ENCODE measurements around the gene LRP5. TPM values are rescaled to one million over a fixed set of nuclear protein-coding genes. Genes with fewer than 3 reads are reported as not detected.

The LRP5 gene
- total RNA-seq, 1 donor from 2014 or later: 36.7 TPM

DNA sequence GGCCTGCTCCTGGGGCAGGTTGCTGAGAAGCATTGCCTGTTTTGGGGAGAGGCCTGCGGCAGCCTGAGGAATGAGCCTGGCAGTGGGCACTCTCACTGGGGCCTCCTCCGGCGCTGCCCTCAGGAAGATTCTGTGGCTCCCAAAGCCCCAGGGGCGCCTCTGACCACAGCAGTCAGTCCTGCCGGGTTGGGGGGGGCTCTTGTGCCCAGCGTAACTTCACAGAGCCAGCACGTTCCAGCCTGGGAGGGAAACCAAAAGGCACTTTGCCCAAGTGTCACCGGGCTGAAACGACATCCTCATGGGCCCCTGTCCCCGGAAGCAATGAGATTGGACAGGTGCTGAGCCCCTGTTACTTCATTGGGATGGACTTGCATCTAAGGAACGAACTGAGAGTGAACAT is 4.3 kb upstream of the LRP5 start:
- DNase-seq (ENCODE audit: low read depth, low spot score): no peak

DNA sequence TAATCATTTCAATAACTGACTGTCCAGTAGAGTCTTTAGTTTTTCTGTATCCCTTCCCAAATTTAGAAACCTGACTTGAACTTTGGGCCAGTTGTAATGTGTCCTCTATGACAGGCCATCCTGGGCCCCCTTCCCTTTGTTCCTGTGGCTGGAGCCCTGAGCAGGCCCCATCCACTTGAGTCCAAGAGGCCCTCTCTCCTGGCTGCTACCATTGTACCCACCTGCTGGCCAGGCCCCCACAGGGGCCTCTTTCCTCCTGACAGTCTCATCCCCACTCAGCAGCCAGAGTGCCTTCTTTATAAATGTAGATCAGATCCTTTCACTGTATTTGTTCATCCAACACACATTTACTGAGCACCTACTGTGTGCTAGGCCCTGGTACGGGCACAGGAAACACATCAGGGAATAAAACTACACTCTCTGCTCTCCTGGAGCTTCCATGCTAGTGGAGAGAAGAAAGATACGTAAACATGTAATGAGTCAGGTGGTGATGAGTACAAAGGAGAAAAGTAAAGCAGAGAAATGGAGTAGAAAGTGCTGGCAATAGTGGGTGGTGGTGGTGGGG is 2.7 kb upstream of the LRP5 start:
- DNase-seq (ENCODE audit: low read depth, low spot score): no peak

DNA sequence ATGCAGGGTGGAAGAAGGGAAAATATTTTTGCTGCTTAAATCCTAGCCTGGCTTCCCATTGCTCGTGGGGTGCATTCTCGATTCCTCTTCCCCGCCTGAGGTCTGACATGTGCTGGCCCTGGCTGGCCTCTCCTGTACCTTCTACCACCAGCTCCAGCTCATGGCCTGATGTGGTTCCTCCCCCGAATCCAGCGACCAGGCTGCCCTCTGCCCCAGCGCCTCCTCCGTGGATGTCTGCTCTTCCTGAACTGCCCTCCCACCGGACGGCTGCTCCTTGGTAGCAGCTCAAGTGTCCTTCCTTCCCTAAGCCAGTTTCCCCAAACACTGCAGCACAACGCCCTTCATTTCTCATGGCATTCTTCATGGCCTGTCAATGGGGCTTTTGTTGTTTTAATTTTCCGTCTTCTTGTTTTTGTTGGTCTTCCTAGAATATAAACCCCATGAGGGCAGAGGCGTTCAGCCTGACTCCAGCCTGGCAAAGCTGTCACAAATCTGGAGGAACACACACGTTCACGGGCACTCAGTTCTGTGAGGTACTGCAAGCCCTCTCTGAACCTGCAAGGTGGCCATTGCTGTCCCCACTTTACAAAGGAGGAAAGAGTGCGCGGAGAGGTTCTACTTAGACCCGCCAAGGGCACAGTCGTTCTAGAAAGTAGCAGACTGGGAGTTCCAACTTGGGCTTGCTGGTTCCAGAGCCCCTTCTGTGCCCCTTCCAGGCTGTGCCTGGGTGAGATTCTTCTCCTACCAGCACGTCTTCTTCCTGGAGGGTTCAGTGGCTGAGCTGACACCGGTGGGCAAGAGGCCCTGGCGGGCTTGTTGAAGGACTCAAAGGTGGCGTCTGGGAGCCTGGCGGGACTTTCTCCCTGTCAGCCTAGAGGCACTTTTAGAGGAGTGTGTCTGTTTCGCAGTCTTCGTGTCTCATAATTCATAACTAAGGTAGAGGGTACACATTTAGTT is 953 bp upstream of the LRP5 start:
- DNase-seq (ENCODE audit: low read depth, low spot score): no peak

DNA sequence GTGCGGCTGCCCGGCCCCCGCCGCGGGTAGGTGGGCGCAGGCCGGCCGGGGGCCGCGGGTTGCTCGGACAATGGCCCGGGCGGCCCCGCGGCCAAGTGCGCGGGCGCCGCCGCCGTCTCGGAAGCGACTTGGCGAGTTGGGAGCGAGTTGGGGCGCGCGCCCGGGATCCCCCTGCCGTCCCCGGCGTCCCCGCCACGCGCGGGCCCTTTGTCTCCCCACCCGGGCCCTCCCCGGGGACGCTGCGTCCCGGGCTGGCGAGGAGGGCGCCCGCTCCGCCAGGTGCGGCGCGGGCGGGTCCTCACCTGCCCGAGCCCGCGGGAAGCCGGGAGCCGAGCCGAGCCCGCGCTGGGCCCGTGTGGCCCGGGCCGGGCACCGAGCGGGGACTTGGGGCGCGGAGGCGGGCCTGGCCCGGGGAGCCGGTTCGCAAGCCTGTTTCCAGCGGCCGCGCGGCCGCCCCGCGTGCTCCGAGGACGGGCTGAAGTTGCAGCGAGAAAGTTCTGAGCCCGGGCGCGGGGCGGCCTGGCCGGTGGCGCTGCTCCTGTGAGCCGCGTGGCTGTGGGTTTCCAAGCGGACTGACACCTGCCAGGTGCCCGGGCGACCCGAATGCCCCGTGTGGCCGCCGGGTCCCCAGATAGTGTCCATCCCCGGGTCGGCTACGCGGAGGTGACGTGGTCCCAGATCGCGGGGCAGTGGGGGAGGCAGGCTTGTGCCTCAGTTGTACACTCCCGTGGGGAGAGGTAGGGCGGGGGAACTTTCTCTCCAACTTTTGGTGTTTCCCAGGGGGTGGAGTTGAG is 586 bp downstream of the LRP5 start:
- no peak for DNase-seq (ENCODE audit: low read depth, low spot score)

DNA sequence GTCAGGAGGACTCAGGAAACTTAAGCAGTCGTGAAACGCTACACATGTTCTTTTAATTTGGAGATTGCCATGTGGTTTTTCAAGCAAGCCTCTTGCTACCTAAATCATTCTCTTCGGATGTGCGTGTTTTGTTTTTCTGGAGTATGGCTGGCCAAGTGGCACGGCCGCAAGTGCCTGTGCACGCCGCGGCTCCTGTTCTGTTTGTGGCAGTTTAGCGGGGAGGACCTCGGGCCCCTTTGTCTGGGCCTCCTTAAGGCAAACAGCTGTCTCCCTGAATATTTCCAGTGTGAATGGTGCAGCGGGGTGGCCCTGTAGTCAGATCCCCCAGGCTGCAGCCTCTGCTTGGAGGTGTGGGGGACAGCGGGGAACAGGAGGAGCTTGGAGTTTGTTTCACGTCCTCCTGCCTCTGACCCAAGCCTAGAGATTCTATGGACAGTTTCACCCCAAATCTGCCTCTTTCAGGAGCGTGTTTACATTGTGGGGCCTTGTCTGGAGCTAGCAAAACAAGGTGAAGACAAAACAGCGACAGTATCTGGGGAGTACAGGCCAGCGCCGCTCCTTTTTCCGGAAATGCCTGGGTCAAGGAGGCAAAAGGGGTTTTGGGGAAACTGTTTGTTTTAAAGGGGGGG is 1.3 kb downstream of the LRP5 start:
- no peak for DNase-seq (ENCODE audit: low read depth, low spot score)

DNA sequence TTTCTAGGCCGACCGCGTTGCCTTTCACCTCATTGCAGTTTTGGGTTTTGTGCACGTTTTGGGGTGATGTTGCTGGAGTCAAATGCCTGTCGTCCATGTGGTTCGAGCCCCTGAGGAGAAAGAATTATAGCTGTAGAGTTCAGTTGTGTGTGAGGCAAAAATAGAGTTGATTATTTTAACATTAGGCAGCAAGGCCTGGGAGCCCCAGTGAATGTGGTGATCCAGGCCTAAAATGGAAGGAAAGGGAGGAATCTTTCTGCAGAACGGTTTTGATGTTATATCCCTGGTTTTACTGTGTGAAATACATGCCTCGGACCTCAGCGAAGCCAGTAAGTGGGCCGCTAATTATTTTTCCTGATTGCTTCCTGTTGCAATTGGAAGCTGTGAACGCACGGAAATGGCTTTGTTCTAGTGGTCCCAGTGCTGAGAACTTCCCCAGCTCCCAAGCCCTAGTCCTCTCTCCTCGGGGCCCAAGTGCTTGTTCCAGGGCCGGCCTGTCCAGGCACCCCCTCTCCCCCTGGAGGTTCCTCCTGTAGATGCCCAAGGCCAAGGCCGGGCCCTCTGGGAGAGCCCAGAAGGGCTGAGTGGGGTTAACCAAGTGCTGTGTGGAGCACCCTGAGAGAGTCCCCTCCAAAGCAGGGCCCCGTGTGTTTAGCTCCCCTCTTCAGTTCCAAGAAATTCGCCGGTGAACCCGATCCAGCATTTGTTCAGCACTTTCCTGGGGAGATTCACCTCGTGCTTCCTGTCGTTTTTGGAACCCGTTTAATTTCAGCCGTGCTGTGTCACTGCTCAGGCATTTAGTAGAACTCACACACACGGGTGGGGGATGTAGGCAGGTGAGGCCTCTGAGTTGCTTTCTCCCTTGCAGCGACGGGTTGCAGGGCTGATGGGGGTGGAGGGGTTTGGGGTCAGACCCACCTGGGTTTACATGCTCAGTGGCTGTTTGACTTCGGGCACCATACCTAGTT is 2.1 kb downstream of the LRP5 start:
- DNase-seq (ENCODE audit: low read depth, low spot score): no peak

DNA sequence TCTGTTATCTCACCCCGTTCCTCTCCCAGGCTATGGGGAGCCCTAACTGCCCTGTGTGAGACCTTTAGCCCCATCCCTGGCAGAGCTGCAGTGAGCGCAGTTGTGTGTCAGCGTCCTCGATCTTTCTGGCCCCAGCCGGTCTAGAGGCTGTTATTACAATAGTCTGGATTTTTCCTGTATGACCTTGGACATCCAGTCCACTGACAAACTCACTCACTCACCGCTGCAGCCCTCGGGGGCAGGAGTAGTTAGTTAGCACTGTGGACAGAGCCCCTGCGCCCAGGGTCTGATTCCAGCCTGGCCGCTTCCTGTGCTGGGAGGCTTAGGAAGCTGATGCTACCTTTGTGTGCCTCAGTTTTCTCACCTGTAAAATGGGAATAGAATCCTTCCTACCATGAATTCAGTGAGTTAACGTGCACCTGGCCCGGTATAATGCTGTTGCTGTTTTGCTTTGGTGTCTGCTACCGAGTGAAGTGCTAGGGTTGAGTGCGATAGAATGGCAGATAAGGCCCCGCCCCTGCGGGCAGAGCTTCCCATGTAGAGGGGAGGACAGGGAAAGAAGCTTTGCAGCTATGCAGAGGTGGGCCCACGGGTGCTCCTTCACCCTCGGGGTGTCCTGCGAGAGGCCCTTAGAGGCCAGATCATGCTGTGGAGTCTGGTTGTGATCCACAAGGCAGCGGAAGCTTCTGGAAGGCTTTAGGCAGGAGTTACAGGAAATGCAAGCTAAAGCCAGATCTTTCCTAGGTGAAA is 3.0 kb downstream of the LRP5 start:
- no peak for DNase-seq (ENCODE audit: low read depth, low spot score)

DNA sequence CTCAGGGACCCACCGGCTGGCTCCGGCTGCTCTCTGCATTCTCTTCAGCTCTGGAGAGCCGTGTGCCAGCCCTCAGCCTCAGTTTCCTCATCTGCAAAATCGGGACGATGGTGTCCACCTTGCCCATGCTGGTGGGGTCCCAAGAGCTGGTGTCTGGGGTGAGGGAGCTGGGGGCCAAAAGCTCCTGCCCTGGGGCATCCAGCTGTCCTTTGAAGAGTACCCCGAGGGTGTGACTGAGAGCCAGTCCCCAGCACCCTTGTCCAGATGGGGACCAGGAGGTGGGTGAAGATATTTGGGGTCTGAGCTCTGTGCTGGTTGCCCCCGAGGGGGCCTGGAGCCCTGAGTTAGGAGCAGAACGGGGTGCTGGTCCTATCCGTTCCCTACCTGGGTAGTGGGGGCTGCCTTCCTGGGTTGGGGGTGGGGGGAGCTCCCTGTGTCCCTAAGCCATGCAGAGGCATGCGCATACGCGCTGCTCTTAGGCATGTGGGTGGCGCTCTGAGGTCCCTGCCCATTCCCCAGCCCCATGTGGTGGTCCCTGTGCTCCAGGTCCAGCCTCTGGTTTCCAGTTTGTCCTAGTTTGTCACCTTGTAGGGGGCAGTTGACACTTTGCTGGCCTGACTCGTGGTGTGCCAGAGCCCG is 4.9 kb downstream of the LRP5 start:
- no peak for DNase-seq (ENCODE audit: low read depth, low spot score)

DNA sequence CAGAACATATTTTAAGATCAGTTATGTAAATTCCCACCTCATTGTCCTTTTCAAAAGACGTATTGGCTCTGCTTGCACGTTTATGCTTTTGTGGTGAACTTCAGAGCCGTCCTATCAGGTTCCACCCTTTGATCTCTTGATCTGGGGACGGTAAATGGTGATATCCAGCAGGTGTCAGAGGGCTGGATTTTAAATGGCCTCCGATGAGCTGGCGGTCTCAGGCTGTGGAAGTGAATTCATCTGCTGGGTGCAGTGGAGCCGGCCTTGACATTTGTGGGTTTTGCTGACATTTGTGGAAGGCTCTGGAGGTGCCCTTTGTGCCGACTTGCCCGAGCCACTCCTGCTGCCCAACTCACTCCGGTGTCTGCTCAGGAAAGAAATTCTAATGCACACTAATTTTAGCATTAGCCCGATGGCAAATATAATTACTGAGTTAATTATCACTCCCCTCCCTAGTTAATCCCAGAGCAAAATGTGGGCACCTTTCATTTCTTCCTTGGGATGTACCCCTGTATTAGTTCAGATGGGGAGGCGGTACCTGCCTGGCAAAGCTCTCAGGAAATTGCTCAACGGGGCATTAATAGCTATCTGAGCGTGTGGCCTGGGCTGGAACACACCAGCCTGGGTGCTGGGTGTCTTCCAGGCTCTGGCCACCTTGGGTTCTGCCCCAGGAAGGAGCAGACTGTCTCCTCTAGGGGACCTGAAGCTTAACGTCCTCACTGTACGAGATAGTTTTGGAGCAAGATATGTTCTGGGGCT is 9.1 kb downstream of the LRP5 start:
- DNase-seq (ENCODE audit: low read depth, low spot score): no peak

DNA sequence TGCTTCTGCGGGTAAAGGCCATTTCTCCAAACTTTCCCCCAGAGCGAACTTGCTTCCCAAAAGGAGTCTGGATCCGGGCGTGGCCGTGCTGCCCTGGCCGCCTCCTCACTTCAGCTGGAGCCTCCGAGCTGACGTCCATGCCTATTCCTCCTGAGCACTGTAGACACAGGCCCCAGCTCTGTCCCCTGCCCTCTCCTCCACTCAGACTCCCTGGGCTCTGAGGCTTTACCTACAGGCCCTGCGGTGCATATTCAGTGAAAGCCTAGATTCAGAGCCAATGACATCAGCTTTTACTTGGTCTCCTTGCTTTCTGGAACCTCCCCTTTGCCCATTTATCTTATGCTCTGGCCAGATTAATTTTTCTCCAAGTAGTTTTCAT is 9.7 kb downstream of the LRP5 start:
- no peak for DNase-seq (ENCODE audit: low read depth, low spot score)

DNA sequence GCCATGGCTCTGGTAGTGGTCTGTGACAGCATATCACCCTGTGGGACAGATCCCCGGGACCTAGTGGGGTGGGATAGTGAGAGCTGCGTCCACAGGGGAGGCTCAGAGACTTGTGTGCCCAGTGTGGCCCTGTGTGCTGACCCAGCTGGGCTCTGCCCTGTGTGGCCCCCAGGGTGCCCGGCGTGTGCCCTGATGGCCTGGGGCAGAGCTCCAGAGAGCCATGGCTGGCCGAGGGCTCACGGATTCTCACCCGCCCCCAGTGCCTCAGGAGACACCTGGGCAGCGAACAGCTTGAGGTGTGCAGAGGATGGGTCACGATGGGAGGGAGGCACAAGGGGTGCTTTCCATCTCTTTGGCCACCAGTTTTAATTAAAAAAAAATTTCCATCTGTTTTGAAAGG is 11.8 kb downstream of the LRP5 start:
- no peak for DNase-seq (ENCODE audit: low read depth, low spot score)

DNA sequence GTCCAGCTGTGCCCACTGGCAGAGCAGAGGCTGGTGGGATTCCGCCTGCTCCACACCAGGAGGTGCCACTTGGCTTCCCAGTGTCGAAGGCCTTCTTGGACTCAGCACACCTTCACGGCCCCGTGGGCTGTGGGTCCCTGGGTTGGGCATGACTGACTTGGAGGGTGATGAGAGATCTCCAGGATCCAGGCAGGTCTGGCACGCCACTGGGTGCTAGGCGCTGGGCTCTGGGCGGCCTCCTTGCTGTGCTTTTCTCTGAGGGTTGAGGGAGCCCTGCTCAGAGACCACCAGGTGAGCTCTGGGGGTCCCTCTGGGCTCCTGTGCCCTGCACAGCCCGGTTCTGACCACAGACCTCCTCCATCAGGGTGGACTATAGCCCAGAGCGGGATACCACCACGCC is 12.3 kb downstream of the LRP5 start:
- DNase-seq (ENCODE audit: low read depth, low spot score): no peak

DNA sequence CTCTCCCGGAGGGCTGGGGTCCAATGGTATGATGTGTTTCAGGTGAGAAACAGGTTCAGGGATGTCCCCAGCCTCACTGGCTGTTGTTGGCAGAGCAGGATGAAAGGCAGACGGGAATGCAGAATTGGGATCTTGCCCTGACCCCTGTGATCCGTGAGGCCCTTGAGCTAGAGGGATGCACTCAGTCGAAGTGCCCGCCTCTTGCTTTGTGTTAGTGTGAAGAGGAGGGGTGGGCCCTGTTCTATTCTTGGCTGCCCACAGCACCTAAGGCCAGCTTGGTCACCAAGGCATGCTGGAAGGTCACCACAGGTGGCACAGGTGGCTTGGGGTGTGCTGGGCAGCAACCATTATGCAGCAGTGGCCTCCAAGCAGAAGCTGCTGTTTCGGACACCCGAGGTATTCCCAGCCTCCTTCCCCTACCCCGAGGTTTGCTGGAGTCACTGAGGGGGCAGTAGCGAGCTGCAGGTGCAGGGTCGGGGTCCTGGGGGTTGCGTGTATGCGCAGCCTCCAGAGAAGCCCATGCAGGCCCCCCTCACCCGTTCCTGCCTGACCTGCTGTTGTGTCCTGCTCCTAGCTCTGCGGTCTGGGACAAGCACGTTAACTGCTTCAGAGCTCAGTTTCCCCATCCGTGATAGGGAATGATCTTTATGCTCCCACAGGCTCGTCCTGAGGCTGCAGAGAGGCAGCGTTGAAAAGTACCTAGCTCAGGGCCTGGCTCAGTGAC is 13.0 kb downstream of the LRP5 start:
- no peak for DNase-seq (ENCODE audit: low read depth, low spot score)

DNA sequence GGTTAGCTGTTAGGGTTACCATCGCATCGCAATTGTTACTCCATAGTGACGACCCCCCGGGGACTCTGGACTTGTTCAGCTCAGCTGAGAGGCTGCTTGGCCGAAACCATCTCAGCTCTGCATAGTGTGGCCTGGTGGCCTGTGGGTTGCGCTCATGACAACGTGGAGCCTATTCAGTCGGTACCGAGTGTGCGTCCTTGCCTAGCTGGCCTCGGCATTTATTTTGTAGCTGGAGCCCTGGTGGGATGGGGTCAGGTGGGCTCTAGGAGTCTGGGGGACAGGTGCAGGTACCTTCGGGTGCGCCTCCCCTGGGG is 13.5 kb downstream of the LRP5 start:
- no peak for DNase-seq (ENCODE audit: low read depth, low spot score)

DNA sequence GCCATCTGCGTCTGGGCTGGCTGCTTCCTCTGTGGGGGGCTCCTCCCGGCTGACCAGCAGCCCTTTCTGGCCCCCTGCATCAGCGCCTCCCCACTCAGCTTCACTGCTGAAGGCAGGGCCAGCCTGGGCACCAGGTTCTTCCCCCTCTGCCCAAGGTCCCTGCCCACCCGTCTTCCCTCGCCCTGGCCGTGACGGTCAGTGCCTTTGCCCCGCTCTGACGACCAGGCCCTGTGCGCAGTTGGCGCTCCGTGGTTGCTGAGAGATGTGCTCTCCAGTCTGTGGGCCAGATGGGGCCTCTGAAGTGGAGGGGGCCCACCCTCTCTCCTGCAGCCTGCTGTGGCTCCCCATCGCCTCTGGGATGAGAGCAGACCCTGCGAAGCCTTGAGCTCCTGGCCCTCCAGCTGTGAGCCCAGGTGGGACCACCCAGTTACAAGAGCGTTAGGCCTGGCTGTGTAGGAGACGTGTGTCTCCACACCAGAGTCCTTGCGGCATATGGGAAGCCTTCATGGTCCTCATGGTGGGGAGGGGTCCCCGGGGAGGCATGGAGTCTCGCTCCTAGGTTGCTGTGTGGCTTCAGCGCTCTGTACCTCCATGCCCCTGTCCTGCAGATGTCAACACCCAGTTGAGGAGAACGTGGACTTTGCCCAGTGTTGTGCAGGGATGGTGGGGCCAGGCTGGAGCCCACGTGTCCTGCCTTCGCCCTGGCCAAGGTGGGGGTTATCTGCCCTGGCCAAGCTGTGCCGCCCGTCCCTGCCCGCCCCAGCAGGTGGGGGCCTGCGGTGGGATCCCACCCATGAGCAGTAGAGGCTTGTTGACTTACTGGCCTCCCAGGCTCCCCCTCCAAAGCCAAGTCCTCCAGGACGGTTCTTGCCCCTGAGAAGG is 14.2 kb downstream of the LRP5 start:
- DNase-seq (ENCODE audit: low read depth, low spot score): no peak

DNA sequence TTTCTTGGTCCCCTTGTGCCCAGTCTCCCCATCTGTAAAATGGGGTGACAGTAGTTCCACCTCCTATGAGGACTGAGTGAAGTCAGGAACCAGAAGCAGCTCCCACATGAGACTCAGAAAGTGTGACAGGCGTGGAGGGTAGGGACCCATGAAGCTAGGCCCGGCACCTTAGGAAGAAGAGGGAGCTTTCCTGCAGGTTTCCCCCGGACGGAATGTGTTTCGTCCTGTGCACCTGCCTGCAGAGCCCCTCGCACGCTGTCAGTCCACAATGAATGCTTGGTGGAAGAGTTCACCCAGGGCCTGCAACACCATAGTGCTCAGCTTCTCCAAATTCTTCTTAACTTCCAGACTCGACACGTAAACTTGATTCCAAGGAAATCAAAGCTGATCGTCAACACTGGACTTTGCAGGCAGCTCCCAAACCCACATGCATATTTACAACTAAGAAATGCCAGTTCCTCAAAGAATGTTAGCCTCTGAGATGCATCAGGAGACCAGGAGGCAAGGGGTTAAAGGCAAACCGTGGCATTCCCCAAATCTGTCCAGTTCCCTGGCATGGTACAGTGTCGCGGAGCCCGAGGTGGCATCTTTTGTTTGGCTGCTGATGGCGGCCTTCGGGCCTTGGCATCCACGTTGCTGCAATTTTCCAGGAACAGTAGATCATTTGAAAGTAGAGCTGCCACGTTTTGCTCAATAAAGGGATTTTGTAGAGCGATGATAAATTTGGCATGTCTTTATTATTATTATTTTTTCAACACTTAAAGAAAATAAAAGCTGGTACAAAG is 15.4 kb downstream of the LRP5 start:
- DNase-seq (ENCODE audit: low read depth, low spot score): no peak

All from pulmonary artery endothelial cell (primary cell).